ENCODE results near the gene OTOL1.

OTOL1 gene

DNA sequence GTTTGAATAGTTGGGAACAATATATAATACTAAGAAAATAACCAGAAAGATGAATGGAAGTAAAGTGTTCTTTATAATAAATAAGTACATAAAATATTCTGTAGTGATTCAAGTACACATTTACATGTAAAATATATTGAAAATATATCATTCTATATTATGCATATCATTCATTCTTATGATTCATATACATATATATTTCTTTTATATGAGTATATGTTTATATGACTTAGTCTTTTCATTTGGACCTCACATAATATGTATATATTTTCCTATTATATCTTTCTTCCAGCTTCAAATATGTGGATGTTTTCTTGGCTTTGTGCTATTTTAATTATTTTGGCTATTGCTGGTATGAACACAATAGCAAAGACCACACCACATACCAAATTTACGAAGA, at the start of gene OTOL1:
Gene OTOL1, plus strand, starts transcription at position 301 of the 400 bp plus-strand sequence. Its CDS starts 0 bp downstream, at position 301.
- no peaks in the 10 kb centered on the region for H3K79me2 ChIP-seq (ENCODE audit: insufficient read depth, low read length)
- H3F3A ChIP-seq (ENCODE audit: low read depth) = no peaks in the 10 kb centered on the region
- no peaks in the 10 kb centered on the region for H4K20me1 ChIP-seq (ENCODE audit: insufficient read depth, low read length, poor library complexity, severe bottlenecking)
- H3K9ac ChIP-seq (ENCODE audit: low read depth, low read length, poor library complexity, severe bottlenecking) = no peak within 1 kb of the TSS
- H3K9me3 ChIP-seq (ENCODE audit: insufficient read depth, low read depth, low read length) = no peaks in the 10 kb centered on the region
- H3K4me2 ChIP-seq (ENCODE audit: low read depth, low read length, poor library complexity, severe bottlenecking) = no peak within 1 kb of the TSS
- no peak within 1 kb of the TSS for H3K4me3 ChIP-seq (ENCODE audit: low read length, poor library complexity, severe bottlenecking)
- H3K36me3 ChIP-seq (ENCODE audit: insufficient read depth, low read length) = no peaks in the 10 kb centered on the region
- no peaks in the 10 kb centered on the region for H3K4me1 ChIP-seq (ENCODE audit: insufficient read depth, low read length, poor library complexity, severe bottlenecking)
- no peaks in the 10 kb centered on the region for H3K27me3 ChIP-seq (ENCODE audit: insufficient read depth, low read length, poor library complexity, severe bottlenecking)
- TF ChIP-seq EZH2phosphoT487 (IDR thresholded peaks at IDR 0.05; ENCODE audit: borderline replicate concordance) = no peak
- TF ChIP-seq, protein P1, sequence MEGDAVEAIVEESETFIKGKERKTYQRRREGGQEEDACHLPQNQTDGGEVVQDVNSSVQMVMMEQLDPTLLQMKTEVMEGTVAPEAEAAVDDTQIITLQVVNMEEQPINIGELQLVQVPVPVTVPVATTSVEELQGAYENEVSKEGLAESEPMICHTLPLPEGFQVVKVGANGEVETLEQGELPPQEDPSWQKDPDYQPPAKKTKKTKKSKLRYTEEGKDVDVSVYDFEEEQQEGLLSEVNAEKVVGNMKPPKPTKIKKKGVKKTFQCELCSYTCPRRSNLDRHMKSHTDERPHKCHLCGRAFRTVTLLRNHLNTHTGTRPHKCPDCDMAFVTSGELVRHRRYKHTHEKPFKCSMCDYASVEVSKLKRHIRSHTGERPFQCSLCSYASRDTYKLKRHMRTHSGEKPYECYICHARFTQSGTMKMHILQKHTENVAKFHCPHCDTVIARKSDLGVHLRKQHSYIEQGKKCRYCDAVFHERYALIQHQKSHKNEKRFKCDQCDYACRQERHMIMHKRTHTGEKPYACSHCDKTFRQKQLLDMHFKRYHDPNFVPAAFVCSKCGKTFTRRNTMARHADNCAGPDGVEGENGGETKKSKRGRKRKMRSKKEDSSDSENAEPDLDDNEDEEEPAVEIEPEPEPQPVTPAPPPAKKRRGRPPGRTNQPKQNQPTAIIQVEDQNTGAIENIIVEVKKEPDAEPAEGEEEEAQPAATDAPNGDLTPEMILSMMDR (conservative IDR thresholded peaks at IDR 0.05; ENCODE audit: low read length) = no peak
- no peak within 1 kb of the TSS for H2AFZ ChIP-seq (ENCODE audit: low read length)
- H3K9me2 ChIP-seq (replicated peaks; ENCODE audit: low read depth, low read length) = no peaks in the 10 kb centered on the region

DNA sequence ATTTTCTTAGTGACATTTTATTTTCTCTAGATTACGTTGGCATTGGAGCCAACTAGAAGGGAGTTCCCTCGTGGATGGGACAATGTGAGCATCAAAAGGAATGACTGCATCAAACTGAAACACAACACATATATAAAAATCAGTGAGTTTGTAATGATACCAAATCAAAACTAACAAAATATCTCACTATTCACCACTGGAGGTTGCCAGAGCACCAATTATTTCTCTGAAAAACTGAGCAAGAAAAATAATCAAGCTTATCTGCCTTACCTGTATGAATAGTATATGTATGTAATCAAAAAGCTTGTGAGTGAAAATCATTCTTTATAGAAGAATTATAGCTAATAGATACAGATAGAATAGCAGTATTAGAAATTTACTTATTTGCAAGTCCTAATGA, 46.8 kb upstream of the OTOL1 start:
- H3F3A ChIP-seq (ENCODE audit: low read depth) = no peaks in the 10 kb centered on the region
- H3K4me1 ChIP-seq (ENCODE audit: insufficient read depth, low read length, poor library complexity, severe bottlenecking) = no peaks in the 10 kb centered on the region
- no peak overlapping the region for H3K4me2 ChIP-seq (ENCODE audit: low read depth, low read length, poor library complexity, severe bottlenecking)
- H3K27me3 ChIP-seq (ENCODE audit: insufficient read depth, low read length, poor library complexity, severe bottlenecking) = no peaks in the 10 kb centered on the region
- TF ChIP-seq, protein P1 (conservative IDR thresholded peaks at IDR 0.05; ENCODE audit: low read length) = 0 out of 2 replicates have a peak, but pooled peaks have one; percentile 11
- no peak for TF ChIP-seq EZH2phosphoT487 (IDR thresholded peaks at IDR 0.05; ENCODE audit: borderline replicate concordance)
- H3K9me3 ChIP-seq (ENCODE audit: insufficient read depth, low read depth, low read length) = no peaks in the 10 kb centered on the region
- no peak overlapping the region for H3K4me3 ChIP-seq (ENCODE audit: low read length, poor library complexity, severe bottlenecking)
- H3K79me2 ChIP-seq (ENCODE audit: insufficient read depth, low read length) = no peaks in the 10 kb centered on the region
- H3K9me2 ChIP-seq (replicated peaks; ENCODE audit: low read depth, low read length) = no peaks in the 10 kb centered on the region
- no peaks in the 10 kb centered on the region for H3K36me3 ChIP-seq (ENCODE audit: insufficient read depth, low read length)
- H4K20me1 ChIP-seq (ENCODE audit: insufficient read depth, low read length, poor library complexity, severe bottlenecking) = no peaks in the 10 kb centered on the region
- H3K9ac ChIP-seq (ENCODE audit: low read depth, low read length, poor library complexity, severe bottlenecking) = no peak overlapping the region
- no peak overlapping the region for H2AFZ ChIP-seq (ENCODE audit: low read length)

DNA sequence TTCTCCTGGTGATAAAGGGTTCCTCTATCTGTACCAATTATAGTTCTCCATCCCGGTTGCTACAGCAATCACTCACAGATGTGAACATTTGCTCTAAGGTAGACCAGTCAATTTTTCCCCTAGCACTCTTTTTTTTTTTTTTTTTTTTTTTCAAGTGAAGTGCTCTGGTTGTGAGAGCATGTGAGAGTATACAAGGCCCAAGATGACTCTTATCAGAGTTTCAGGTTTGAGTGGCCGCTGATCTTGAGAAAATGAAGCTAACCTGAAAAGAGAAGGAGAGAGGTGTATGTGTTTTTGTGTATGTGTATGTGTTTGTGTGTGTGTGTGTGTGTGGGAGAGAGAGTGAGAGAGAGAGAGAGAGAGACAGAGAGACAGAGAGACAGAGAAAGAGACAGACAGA, 44.4 kb upstream of the OTOL1 start:
- no peaks in the 10 kb centered on the region for H4K20me1 ChIP-seq (ENCODE audit: insufficient read depth, low read length, poor library complexity, severe bottlenecking)
- H2AFZ ChIP-seq (ENCODE audit: low read length) = no peak overlapping the region
- H3K4me3 ChIP-seq (ENCODE audit: low read length, poor library complexity, severe bottlenecking) = no peak overlapping the region
- H3K27me3 ChIP-seq (ENCODE audit: insufficient read depth, low read length, poor library complexity, severe bottlenecking) = no peaks in the 10 kb centered on the region
- H3F3A ChIP-seq (ENCODE audit: low read depth) = no peaks in the 10 kb centered on the region
- TF ChIP-seq EZH2phosphoT487 (IDR thresholded peaks at IDR 0.05; ENCODE audit: borderline replicate concordance) = no peak
- TF ChIP-seq, protein P1 (conservative IDR thresholded peaks at IDR 0.05; ENCODE audit: low read length) = no peak
- H3K4me1 ChIP-seq (ENCODE audit: insufficient read depth, low read length, poor library complexity, severe bottlenecking) = no peaks in the 10 kb centered on the region
- H3K36me3 ChIP-seq (ENCODE audit: insufficient read depth, low read length) = no peaks in the 10 kb centered on the region
- H3K79me2 ChIP-seq (ENCODE audit: insufficient read depth, low read length) = no peaks in the 10 kb centered on the region
- H3K9me3 ChIP-seq (ENCODE audit: insufficient read depth, low read depth, low read length) = no peaks in the 10 kb centered on the region
- no peaks in the 10 kb centered on the region for H3K9me2 ChIP-seq (replicated peaks; ENCODE audit: low read depth, low read length)
- H3K4me2 ChIP-seq (ENCODE audit: low read depth, low read length, poor library complexity, severe bottlenecking) = no peak overlapping the region
- no peak overlapping the region for H3K9ac ChIP-seq (ENCODE audit: low read depth, low read length, poor library complexity, severe bottlenecking)
